HEK293T (cell line): ENCODE results near the gene SEMA3B.

ENCODE experiments used
- CTCF ChIA-PET: fragments of 350-600 bp; formaldehyde crosslinking; extraction: SDS; loops from one replicate; lab custom pipeline; 2021; ENCODE audit warnings: antibody characterized with exemption, inconsistent platforms; lab: Yijun Ruan, JAX
- POLR2A ChIA-PET: fragments of 350-600 bp; formaldehyde crosslinking; extraction: SDS; loops from one replicate; lab custom pipeline; 2020; ENCODE audit warnings: antibody characterized with exemption, inconsistent platforms; lab: Yijun Ruan, JAX
- DNase-seq: peaks from one replicate; pipeline ENCODE4 v3.0.0; 2012; ENCODE audit warnings: mixed read lengths; ENCODE audit errors: extremely low spot score
- ARNT ChIP-seq: fragments of 450-650 bp; IDR thresholded peaks from 2 replicates; pipeline ENCODE4 v1.6.1; 2017; ENCODE audit warnings: mild to moderate bottlenecking
- BHLHE40 ChIP-seq: fragments of 450-650 bp; IDR thresholded peaks from 2 replicates; pipeline ENCODE4 v1.6.1; 2016; ENCODE audit warnings: mild to moderate bottlenecking, moderate library complexity, borderline replicate concordance
- CTBP1 ChIP-seq: fragments of 450-650 bp; IDR thresholded peaks from 2 replicates; pipeline ENCODE4 v1.6.1; 2016; ENCODE audit warnings: borderline replicate concordance
- ELF4 ChIP-seq: fragments of 450-650 bp; IDR thresholded peaks from 2 replicates; pipeline ENCODE4 v1.6.1; 2017; ENCODE audit warnings: antibody characterized with exemption
- FOXA1 ChIP-seq: fragments of 450-650 bp; IDR thresholded peaks from 2 replicates; pipeline ENCODE4 v1.6.1; 2016; ENCODE audit warnings: mild to moderate bottlenecking
- FOXK2 ChIP-seq: fragments of 450-650 bp; IDR thresholded peaks from 2 replicates; pipeline ENCODE4 v1.6.1; 2016; ENCODE audit warnings: mild to moderate bottlenecking
- FOXM1 ChIP-seq: fragments of 450-650 bp; IDR thresholded peaks from 2 replicates; pipeline ENCODE4 v1.6.1; 2017; ENCODE audit warnings: mild to moderate bottlenecking, borderline replicate concordance
- HDGF ChIP-seq: fragments of 450-650 bp; IDR thresholded peaks from 2 replicates; pipeline ENCODE4 v1.6.1; 2017; ENCODE audit warnings: antibody characterized with exemption, borderline replicate concordance
- L3MBTL2 ChIP-seq: fragments of 450-650 bp; conservative IDR thresholded peaks from 2 replicates; pipeline ENCODE4 v1.6.1; 2016; ENCODE audit warnings: mild to moderate bottlenecking
- LEF1 ChIP-seq: fragments of 450-650 bp; IDR thresholded peaks from 2 replicates; pipeline ENCODE4 v1.6.1; 2017; ENCODE audit warnings: mild to moderate bottlenecking, borderline replicate concordance
- NFRKB ChIP-seq: fragments of 450-650 bp; IDR thresholded peaks from 2 replicates; pipeline ENCODE4 v1.6.1; 2016; ENCODE audit warnings: mild to moderate bottlenecking, moderate library complexity
- SP1 ChIP-seq: fragments of 450-650 bp; IDR thresholded peaks from 2 replicates; pipeline ENCODE4 v1.6.1; 2017
- SUZ12 ChIP-seq: fragments of 450-650 bp; IDR thresholded peaks from 2 replicates; pipeline ENCODE4 v1.6.1; 2016; ENCODE audit warnings: mild to moderate bottlenecking
- TARDBP ChIP-seq: fragments of 450-650 bp; IDR thresholded peaks from 2 replicates; pipeline ENCODE4 v1.6.1; 2016
- ZNF384 ChIP-seq: fragments of 450-650 bp; IDR thresholded peaks from 2 replicates; pipeline ENCODE4 v1.6.1; 2016
- TF ChIP-seq, protein P1 (sequence below): fragments of 450-650 bp; IDR thresholded peaks from 2 replicates; pipeline ENCODE4 v1.6.1; 2016

Gene SEMA3B

GRCh38 chr3:50258029-50258680 lies 10.8 kb upstream of the SEMA3B start:
- DNase-seq, result no peak
- ChIA-PET CTCF (interaction anchor here (1.3 to 4.0 kb wide), 2 partner anchors 11 to 16 kb away, joined by 3 to 31 read pairs; no protein-coding TSS in a partner anchor), POLR2A (interaction anchor here (1.6 kb wide), 2 partner anchors 12 to 30 kb away, joined by 6 to 7 read pairs; no protein-coding TSS in a partner anchor)
- no peak for TF ChIP-seq SP1
- TF ChIP-seq, protein P1, sequence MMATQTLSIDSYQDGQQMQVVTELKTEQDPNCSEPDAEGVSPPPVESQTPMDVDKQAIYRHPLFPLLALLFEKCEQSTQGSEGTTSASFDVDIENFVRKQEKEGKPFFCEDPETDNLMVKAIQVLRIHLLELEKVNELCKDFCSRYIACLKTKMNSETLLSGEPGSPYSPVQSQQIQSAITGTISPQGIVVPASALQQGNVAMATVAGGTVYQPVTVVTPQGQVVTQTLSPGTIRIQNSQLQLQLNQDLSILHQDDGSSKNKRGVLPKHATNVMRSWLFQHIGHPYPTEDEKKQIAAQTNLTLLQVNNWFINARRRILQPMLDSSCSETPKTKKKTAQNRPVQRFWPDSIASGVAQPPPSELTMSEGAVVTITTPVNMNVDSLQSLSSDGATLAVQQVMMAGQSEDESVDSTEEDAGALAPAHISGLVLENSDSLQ, result no peak
- no peak for TF ChIP-seq FOXM1
- no peak for TF ChIP-seq ARNT
- TF ChIP-seq L3MBTL2, result no peak
- no peak for TF ChIP-seq ZNF384
- TF ChIP-seq ELF4, result no peak
- no peak for TF ChIP-seq TARDBP
- no peak for TF ChIP-seq CTBP1
- TF ChIP-seq BHLHE40, result no peak
- TF ChIP-seq NFRKB, result no peak
- TF ChIP-seq FOXA1, result no peak
- TF ChIP-seq LEF1, result no peak
- TF ChIP-seq HDGF, result no peak
- no peak for TF ChIP-seq FOXK2
- TF ChIP-seq SUZ12, result no peak

- ChIA-PET CTCF (interaction anchor here (0.7 to 4.0 kb wide), 6 partner anchors 9 to 64 kb away, joined by 3 to 31 read pairs (median 3); no protein-coding TSS in a partner anchor), POLR2A (interaction anchor here (0.9 to 2.4 kb wide), 7 partner anchors 10 to 69 kb away, joined by 3 to 13 read pairs (median 6); partner anchors contain the start of genes GNAI2, IFRD2, SEMA3B and TUSC2)
- DNase-seq, result no peak
- TF ChIP-seq FOXM1 (no peak), FOXA1 (no peak), L3MBTL2 (no peak), TARDBP (no peak), ELF4 (no peak), BHLHE40 (no peak), SP1 (no peak), FOXK2 (no peak), ARNT (no peak), NFRKB (no peak), HDGF (no peak), LEF1 (no peak), SUZ12 (no peak), CTBP1 (no peak), ZNF384 (no peak)
- TF ChIP-seq, protein P1, result no peak
Measured at GRCh38 chr3:50258979-50259378, 10.0 kb upstream of the SEMA3B start.

- no peak for TF ChIP-seq HDGF
- no peak for TF ChIP-seq SUZ12
- TF ChIP-seq, protein P1, result no peak
- no peak for TF ChIP-seq BHLHE40
- TF ChIP-seq L3MBTL2, result no peak
- no peak for TF ChIP-seq NFRKB
- TF ChIP-seq ELF4, result no peak
- TF ChIP-seq ZNF384, result no peak
- TF ChIP-seq ARNT, result no peak
- TF ChIP-seq FOXM1, result no peak
- no peak for TF ChIP-seq LEF1
- TF ChIP-seq CTBP1, result no peak
- TF ChIP-seq TARDBP, result no peak
- no peak for TF ChIP-seq SP1
- no peak for TF ChIP-seq FOXA1
- TF ChIP-seq FOXK2, result no peak
- no peak for DNase-seq
- CTCF ChIA-PET, result interaction anchor here (0.7 to 4.0 kb wide), 9 partner anchors 8 to 78 kb away, joined by 3 to 31 read pairs (median 4); no protein-coding TSS in a partner anchor
- POLR2A ChIA-PET, result interaction anchor here (0.5 to 2.4 kb wide), 10 partner anchors 9 to 69 kb away, joined by 3 to 13 read pairs (median 6); partner anchors contain the start of genes GNAI2, IFRD2, LSMEM2 and SEMA3B
Measured at GRCh38 chr3:50259432-50260026, 9.4 kb upstream of the SEMA3B start.

DNA sequence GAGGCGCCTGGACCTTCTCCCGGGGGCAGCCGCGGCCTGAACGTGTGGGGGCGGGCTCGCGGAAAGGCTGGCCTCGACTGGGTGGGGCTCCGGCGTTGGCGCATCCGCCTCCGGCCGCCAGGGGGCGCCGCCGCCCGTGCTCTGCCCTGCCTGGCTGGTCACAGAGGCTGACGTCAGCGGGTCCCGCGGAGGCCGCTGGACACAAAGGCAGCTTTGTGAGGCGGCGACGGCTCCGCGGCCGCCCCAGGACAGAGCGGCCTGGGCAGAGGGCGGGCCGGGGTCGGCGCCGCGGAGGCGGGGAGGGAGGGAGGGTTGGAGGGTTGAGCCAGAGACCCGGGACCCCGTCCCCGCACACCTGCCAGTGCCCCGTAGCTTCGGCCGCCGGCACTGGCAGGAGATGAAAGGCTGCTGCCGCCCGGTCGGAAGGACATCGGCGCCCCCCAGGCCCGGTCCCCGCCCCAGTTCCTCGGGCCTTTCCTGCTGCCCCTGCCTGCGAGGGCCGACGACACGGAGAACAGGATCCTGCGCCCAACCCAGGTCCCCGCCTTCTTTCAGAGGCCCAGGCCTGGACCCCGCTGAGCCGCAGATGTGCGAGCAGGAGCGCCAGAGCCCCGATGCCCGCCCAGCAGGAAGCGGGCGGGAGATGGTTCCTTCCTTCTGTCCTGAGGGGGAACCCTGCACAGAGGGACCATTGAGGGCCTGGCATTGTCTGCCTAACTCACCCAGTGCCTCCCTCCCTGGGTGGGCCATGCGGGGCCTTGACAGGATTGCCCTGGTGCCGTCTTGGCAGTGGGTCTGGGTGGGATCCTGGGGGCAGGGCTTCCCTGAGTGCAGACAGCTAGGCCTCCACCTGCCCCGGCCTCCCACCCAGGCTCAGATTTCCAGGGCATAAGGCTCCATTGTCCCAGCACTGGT lies 8.7 kb upstream of the SEMA3B start:
- TF ChIP-seq HDGF (peak; percentile 83; the same call in 1 of the 2 replicates), ARNT (0 out of 2 replicates have a peak, but pooled peaks have one; percentile 30)
- TF ChIP-seq, protein P1, result no peak
- ChIA-PET POLR2A (interaction anchor here (0.5 to 2.4 kb wide), 6 partner anchors 9 to 32 kb away, joined by 3 to 13 read pairs (median 6); partner anchors contain the start of genes GNAI2, IFRD2, LSMEM2 and SEMA3B), CTCF (interaction anchor here (0.5 to 4.0 kb wide), 9 partner anchors 9 to 77 kb away, joined by 3 to 31 read pairs (median 4); no protein-coding TSS in a partner anchor)
- DNase-seq, result peak; percentile 96
